Measurements from ENCODE around the gene MTX2. TPM values are rescaled to one million over a fixed set of nuclear protein-coding genes. Genes with fewer than 3 reads are reported as not detected.

The MTX2 gene
- total RNA-seq: 20.8 and 21.5 TPM in 2 replicates

GRCh38 chr2:176269319-176270099 lies at the start of gene MTX2:
Gene MTX2, plus strand, starts transcription at chr2:176269442. Its CDS starts 188 bp downstream, at chr2:176269630.

Other genes with a start within 250 kb of the MTX2 start
- not detected in 2 replicates for gene EVX2, start 185.5 kb upstream of the MTX2 start, total RNA-seq
- not detected in 2 replicates for gene HOXD13, start 176.7 kb upstream of the MTX2 start, total RNA-seq
- gene HOXD12, start 169.6 kb upstream of the MTX2 start, total RNA-seq: not detected in 2 replicates
- not detected in 2 replicates for gene HOXD11, start 162.2 kb upstream of the MTX2 start, total RNA-seq
- gene HOXD10, start 152.7 kb upstream of the MTX2 start, total RNA-seq: not detected in 2 replicates
- 0.17 TPM in 1 of 2 replicates, not detected in the other for gene HOXD9, start 146.7 kb upstream of the MTX2 start, total RNA-seq
- gene HOXD8, start 139.7 kb upstream of the MTX2 start, total RNA-seq: 0.33 and 0.44 TPM in 2 replicates
- not detected in 2 replicates for gene HOXD4, start 117.9 kb upstream of the MTX2 start, total RNA-seq
- gene HOXD3, start 112.1 kb upstream of the MTX2 start, total RNA-seq: 0.29 TPM in 1 of 2 replicates, not detected in the other
- gene HOXD1, start 80.8 kb upstream of the MTX2 start, total RNA-seq: not detected in 2 replicates

All from smooth muscle cell of trachea (primary cell).